EH (cell line): ENCODE results near the gene FLVCR1.
"Not testable (repeated sequence)": the region's sequence is repeated elsewhere in the genome, so short reads cannot be mapped to it uniquely, and the experiment has no call there.

Source experiments
- DNase-seq: peaks from one replicate; pipeline ENCODE4 v3.0.0-alpha.2; 2015; ENCODE audit warnings: low read depth

The FLVCR1 gene

DNA sequence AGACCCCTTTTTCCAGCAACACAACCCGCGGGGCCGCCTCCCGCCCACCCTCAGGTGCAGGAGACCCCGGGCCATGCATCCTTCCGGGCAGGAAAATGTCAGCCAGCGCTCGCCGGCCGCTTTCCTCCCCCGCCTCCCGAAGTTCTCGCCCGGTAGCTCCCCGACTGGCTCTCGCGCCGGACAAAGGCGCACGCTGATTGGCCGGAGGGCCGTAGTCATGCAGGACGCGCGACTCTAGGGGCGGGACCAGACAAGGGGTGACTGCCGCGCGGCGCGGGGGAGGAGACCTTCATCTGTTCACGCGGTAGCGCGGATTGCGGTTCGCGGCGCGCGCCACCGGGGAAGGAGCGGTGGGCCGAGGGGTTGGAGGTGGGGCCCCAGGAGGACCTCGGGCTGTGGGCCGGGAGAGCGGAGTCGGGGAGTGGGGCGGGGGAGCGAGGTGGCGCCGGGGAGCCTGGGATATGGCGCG, at the start of gene FLVCR1:
Gene FLVCR1 (plus strand): TSS at position 284 of the 469 bp plus-strand sequence. CDS start 178 bp downstream, at position 462.
- peak; percentile 95 for DNase-seq

DNA sequence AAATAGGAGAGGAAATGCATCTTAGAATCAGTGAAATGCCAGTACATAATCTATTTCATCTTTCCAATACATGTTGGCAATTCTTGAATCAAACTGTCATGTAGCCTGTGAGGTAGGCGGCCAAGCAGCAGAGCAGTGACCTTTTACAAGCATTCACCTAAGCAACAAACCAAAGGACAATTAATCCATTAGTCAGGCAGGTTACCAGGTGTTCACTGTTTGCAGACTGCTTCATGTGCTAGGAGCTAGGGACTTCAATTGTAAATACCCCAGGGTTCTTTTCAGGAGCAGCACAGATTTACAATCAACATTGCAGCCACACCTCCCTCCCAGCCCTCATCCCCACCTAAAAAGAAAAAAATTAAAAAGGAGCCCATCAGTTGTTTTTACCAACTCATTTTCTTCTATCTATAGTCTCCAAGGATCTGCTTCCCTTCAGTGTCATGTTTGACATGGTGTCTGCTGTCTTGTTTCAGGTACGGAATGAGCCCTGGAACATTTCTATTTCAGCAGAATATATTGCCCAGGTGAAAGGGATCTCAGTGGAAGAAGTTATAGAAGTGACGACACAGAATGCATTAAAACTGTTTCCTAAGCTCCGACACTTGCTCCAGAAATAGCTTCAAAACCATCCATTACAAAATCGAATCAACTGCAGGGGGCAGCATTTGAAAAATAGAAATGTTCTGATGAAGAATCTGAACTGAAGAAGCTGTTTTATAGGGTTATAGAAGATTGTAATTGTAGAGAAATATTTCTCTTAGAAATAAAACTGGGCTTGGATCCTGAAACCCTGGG, 43.3 kb upstream of the FLVCR1 start:
- DNase-seq = peak; percentile 28

DNA sequence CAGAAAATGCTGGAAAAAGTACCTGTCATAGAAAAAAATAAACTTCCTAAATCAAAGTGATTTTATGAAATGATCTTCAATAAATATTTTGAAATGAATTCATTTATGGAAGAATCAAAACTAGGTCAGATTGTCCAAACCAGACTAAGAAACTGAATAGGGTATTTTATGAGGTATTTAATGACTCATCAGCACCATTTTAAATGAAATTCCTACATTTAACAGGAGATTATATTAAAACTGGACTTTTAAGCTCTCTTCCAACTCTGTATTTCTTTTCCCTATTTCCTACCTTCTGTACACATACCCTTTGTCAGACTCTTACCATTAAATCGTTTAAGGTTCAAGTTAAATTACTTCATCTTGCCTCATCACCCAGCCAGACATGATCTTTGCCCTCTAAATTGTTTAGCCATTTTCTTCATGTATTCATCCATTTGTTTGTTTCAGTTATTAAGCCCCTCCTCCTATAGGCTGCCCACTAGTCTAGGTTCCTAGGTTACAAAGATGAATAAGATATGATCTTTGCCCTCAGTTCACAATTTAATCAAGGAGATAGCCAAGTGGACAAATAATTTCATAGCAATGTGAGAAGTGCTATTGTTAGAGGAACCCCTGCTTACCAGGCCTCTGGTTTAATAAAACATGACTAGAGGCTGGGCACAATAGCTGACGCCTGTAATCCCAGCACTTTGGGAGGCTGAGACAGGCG, 41.4 kb upstream of the FLVCR1 start:
- DNase-seq = peak; percentile 15

DNA sequence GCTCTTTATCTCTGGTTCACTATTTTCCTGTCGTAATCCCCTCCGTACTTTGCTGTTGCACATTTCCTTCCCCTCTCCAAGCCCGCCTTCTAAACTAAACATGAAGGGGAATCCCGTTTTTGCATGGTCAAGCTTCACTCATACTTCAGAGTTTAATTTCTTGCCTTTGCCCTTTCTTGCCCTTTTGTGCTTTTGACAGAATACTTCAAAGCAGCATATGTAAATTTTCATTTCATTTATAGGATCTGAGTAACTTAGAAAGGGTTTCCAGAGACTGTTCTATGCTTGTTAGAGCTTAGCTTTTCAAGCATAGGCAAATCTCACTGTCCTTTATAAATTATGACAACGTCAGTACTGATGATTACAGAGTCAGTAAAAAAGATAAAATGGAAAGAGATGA, 38.3 kb upstream of the FLVCR1 start:
- DNase-seq = no peak

DNA sequence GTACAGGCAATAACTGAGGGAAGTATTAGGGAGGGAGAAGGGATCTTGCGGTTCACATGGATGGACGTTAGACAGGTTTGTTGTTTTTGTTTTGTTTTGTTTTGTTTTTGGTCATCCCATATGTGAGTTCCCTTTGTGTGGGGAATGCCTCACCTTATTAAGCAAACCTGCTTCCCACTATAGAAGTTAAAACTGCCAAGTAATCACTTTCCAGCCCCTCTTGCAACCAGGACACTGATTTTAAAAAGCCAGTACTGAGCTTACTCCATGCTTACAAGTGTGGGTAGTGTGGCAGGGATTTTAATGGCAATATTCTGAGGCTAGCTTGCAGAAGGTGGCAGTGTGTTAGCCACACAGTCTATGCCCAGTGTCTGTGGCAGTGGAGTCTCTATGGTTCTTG, 37.1 kb upstream of the FLVCR1 start:
- DNase-seq = no peak

DNA sequence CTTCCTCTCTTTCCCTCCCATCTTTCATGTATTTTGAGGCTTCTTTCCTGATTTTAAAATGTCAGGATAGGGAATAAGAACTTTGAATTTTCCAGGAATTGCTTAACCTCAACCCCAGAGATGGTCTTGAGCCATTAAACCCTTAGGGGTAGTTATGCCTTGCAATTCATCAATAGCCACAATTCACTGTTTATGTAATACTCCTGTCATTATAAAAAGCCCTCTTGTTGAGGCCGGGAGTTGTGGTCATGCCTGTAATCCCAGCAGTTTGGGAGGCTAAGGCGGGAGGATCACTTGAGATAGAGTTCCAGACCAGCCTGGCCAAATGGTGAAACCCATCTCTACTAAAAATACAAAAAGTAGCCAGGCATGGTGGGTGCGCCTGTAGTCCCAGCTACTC, 35.1 kb upstream of the FLVCR1 start:
- DNase-seq = no peak

DNA sequence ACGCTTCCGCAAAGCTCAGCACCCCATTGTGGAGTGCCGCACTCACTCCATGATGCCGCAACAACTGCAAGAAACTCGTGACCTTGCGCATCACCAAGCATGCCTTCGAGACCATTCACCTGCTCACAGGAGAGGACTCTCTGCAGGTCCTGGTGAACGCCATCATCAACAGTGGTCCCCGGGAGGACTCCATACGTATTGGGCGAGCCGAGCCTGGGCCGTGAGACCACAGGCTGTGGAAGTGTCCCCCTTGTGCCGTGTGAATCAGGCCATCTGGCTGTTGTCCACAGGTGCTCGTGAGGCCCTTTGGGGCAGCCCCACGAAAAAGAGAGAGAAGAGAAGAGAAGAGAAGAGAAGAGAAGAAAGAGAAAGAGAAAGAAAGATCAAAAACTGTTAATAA, 33.9 kb upstream of the FLVCR1 start:
- DNase-seq = no peak

DNA sequence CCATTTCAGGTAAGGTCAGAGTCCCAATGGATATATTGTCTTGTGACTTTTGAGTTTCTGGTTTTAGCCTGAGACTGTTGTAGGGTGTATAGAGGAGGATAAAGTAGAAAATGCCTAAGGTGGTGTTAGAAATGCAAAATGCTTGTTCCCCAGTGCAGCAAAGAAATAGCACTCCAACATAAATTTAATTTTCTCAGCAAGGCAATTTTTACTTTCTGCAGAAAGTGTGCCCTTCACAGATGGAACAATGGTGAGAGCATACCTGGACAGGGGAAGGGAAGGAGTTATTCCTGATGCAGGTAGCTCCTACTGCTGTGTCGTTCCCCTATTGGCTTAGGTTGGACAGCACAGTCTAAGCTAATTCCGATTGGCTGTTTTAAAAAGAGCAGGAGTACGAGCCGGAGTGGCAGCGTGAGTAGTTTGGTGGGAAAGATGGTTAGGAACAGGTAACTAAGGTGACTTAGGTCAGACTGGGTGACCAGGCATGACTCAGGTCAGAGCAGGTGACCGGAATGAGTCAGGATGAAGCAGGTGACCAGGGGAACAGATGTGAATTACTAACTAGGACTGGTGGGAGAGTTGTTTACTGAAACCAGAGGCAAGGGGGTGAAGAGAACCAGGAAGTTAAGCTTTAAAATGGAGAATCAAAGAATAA, 32.1 kb upstream of the FLVCR1 start:
- no peak for DNase-seq

DNA sequence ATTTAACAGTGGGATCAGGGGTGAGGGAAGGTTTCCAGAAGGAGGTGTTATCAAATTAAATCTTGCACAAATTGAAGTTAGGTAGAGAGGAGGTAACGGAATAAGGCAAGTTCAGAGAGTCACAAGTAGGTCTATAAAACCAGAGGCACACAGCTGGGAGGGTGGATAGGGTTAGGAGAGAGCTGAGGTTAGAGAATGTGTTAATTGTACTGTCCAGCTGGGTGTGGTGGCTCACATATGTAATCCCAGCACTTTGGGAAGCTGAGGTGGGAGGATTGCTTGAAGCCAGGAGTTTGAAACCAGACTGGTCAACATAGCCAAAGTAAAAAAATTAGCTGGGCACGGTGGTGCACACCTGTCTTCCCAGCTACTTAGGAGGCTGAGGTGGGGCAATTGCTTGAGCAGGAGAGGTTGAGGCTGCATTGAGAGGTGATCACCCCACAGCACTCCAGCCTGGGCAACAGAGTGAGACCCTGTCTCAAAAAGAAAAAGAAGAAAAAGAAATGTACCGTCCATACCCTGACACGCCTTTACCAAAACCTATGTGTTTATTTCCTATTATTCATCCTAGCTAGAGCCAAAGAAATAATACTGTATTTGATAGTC, 30.8 kb upstream of the FLVCR1 start:
- no peak for DNase-seq

DNA sequence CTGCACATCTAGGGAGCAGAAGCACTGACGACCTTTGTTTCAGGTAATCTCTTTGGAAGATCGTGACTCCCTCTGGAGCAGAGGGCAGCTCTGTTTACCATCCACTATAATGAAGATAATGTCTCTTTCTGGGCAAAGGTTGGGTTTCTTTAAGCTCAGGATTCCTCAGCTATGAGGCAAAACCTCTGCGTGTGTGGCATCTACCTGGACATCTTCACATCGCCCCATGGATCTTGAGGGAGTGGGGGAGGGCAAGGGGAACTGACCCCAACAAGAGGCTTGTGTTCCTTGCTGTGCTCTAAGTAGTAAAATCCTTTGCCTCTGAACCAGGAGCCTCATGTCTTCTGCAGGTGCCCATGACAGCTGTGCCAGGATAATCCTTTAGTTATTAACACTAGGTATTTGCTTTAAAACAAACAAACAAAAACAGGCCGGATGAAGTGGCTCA, 30.2 kb upstream of the FLVCR1 start:
- no peak for DNase-seq

DNA sequence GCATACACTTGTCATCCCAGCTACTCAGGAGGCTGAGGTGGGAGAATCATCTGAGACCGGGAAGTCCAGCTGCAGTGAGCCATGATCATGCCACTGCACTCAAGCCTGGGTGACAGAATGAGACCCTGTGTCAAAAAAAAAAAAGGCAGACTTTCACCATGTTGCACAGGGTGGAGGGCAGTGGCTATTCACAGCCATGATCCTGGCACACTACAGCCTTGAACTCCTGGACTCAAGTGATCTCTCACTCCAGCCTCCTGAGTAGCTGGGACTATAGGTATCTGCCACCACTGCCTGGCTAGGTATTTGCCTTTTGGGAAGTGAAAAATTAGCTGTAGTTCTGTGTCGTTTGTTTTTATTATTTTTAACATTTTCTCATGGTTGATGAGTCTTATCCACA, 29.7 kb upstream of the FLVCR1 start:
- DNase-seq = no peak

DNA sequence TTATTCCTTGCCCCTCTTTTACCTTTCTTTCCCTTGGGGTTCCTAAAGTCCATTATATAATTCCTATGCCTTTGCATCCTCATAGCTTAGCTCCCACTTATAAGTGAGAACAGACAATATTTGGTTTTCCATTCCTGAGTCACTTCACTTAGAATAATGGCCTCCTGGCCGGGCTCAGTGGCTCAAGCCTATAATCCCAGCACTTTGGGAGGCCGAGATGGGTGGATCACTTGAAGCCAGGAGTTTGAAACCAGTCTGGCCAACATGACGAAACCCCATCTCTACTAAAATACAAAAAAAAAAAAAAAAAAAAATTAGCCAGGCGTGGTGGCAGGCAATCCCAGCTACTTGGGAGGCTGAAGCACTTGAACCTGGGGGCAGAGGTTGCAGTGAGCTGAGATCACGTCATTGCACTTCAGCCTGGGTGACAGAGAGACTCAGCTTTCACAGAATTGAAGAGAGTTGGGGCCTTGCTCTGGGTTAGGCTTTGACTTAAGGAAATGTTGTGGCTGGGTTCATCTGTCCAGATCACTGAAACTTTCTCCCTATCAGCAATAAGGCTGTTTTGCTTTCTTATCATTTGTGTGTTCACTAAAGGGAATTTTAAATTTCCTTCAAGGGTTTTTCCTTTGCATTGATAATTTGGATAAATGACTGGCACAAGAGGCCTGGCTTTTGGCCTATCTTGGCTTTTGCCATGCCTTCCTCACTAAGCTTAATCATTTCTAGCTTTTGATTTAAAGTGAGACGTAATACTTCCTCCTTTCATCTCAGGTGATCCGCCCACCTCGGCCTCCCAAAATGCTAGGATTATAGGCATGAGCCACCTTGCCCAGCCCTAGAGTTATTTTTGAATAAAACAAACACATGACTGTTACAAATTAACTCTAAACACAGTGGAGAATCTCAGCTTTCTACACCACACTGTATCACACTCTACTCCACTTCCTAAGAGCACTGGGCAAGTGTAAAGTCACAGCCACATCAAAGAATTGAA, 24.6 kb upstream of the FLVCR1 start:
- not testable (repeated sequence) for DNase-seq

DNA sequence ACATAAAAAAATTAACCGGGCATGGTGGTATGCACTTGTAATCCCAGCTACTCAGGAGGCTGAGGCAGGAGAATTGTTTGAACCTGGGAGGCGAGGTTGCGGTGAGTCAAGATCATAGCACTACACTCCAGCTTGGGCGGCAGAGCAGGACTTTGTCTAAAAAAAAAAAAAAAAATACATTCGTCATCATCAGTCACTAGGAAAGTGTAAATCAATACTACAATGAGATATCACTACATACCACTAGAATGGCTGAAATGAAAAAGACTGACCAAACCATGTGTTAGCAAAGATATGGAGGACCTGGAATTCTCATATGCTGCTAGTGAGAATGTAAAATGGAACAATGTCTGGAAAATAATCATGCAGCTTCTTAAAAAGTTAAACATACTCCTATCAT, 19.9 kb upstream of the FLVCR1 start:
- no peak for DNase-seq

DNA sequence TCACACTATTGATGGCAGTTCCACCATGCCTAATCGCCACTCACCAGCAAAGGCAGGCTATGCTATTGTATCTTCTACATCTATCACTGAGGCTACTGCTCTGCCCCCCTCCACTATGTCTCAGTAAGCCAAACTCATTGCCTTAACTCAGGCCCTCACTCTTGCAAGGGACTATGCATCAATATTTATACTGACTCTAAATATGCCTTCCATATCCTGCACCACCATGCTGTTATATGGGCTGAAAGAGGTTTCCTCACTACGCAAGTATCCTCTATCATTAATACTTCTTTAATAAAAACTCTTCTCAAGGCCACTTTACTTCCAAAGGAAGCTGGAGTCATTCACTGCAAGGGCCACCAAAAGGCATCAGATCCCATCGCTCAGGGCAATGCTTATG, 13.6 kb upstream of the FLVCR1 start:
- not testable (repeated sequence) for DNase-seq

DNA sequence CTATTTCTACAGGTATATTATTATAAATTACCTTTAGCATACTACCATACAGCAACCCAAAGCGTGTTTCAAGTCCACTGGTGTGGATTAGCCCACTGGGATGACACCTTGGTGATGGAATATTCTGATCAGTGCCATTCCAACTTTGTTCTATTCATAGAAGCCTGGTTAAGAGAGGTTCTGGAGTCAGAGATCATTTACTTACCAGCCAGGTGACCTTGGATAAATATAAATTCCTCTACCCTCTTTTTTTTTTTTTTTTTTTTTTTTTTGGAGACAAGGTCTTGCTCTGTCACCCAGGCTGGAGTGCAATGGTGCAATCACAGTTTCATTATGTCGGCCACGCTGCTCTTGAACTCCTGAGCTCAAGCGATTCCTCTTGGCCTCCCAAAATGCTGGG, 10.5 kb upstream of the FLVCR1 start, which contains the start of gene SPATA45:
Gene SPATA45 (minus strand): TSS at position 101 of the 400 bp plus-strand sequence. CDS start 11,500 bp downstream, outside the sequence.
- no peak for DNase-seq

DNA sequence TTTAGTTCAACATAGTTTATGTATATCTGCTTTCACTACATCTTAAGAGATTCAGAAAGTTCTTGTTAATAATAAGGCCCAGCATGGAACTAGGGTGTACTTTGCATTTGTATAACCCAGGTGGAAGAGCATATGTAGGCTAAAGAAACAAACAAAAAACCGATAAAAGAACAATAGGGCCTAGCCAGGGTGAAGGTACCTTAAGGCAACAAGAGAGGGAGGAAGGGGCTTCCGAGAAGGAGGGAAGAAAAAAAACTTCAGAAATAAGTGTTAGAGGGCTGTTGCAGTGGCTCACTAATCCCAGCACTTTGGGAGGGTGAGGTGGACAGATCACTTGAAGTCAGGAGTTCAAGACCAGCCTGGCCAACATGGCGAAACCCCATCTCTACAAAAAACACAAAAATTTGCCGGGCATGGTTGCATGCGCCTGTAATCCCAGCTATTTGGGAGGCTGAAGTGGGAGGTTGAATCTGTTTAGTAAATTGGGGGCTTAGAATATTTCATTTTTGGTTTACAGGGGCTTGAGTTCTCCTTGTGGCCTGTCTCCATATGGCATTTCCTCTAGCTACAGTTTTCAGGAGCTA, 5.9 kb upstream of the FLVCR1 start:
- no peak for DNase-seq

DNA sequence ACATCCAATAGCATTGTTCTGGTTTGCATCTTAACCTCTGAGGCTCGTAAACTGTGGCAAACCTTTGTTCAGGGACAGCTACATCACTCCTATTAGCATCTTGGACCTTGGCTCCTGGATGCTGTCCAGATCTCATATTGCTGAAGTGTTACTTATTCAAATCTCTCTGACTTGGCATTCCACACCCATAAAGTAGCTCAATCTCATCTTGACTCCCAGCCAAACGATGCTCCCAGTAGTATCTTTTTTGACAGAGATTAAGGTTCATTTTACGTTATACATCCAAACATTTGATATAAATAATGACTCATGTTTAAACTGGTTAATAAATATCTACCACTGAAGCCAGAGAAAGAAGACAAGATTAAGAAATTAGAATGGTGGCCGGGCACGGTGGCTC, 4.4 kb upstream of the FLVCR1 start:
- no peak for DNase-seq

DNA sequence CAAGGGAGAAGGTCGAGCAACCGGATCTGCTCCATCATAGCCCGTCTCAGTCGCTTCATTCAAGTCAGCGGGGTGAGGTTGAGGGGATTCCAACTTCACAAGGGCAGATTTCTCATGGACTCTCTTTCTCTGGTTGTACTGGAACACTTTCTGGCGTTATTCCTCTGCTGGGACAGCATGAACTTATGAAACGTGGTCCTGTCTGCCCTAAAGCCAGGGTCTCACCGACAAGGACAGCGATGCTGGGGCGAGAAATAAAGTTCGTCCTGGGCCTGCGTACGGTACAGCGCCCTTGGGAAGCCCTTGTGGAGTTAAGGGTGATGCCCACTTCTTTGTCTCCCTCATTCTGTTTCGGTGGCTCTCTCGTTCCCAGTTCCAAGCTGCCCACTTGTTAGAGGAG, 1.3 kb upstream of the FLVCR1 start:
- DNase-seq = no peak

DNA sequence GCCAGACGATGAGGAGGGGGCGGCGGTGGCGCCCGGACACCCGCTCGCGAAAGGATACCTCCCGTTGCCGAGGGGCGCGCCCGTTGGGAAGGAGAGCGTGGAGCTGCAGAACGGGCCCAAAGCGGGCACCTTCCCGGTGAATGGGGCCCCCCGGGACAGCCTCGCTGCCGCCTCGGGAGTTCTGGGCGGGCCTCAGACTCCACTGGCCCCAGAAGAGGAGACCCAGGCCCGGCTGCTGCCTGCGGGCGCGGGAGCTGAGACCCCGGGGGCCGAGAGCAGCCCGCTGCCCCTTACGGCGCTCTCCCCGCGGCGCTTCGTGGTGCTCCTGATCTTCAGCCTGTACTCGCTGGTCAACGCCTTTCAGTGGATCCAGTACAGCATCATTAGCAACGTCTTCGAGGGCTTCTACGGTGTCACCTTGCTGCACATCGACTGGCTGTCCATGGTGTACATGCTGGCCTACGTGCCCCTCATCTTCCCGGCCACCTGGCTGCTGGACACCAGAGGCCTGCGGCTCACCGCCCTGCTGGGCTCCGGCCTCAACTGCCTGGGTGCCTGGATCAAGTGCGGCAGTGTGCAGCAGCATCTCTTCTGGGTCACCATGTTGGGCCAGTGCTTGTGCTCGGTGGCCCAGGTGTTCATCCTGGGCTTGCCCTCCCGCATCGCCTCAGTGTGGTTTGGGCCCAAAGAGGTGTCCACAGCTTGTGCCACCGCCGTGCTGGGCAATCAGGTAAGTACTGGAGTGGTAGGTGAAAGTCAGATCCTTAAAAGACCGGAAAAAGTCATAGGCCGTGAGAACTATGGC, 588 bp downstream of the FLVCR1 start:
- peak; percentile 49 for DNase-seq
